ENCODE results near the gene ACACB.
A peak's percentile ranks its signal among the peaks of the same experiment; 100 is the strongest.

ACACB gene

GRCh38 chr12:109153821-109154441, 37.5 kb downstream of the ACACB start:
- H3K27me3 ChIP-seq (ENCODE audit: insufficient read depth, low read length) = no peaks in the 10 kb centered on the region
- no peak overlapping the region for H3K9ac ChIP-seq (ENCODE audit: low read length)

GRCh38 chr12:109154451-109155438, 38.4 kb downstream of the ACACB start:
- no peak overlapping the region for H2AFZ ChIP-seq (ENCODE audit: low read length)
- no peaks in the 10 kb centered on the region for H3K9me2 ChIP-seq (ENCODE audit: low read depth, low read length)
- no peaks in the 10 kb centered on the region for H3K79me2 ChIP-seq (ENCODE audit: insufficient read depth, low read length)
- H3K4me2 ChIP-seq (ENCODE audit: low read length) = peak overlapping the region; percentile 91
- H4K20me1 ChIP-seq (ENCODE audit: insufficient read depth, low read length) = no peaks in the 10 kb centered on the region
- no peak for TF ChIP-seq CTCF (IDR thresholded peaks at IDR 0.05; ENCODE audit: low read length)
- TF ChIP-seq EZH2 (IDR thresholded peaks at IDR 0.05; ENCODE audit: borderline replicate concordance, low read length) = no peak
- H3K9me3 ChIP-seq (ENCODE audit: low read length) = no peaks in the 10 kb centered on the region
- no peaks in the 10 kb centered on the region for H3K27me3 ChIP-seq (ENCODE audit: insufficient read depth, low read length)
- H3K27ac ChIP-seq (ENCODE audit: low read depth, low read length, poor library complexity, severe bottlenecking) = peak overlapping the region; percentile 82
- peak overlapping the region; percentile 85 for H3K4me3 ChIP-seq (ENCODE audit: low read depth, low read length, poor library complexity, severe bottlenecking)
- H3F3A ChIP-seq (ENCODE audit: insufficient read depth, low read length) = no peaks in the 10 kb centered on the region
- H3K36me3 ChIP-seq (ENCODE audit: insufficient read depth, low read length) = no peaks in the 10 kb centered on the region
- H3K9ac ChIP-seq (ENCODE audit: low read length) = peak overlapping the region; percentile 82
- H3K4me1 ChIP-seq (ENCODE audit: insufficient read depth, low read length, severe bottlenecking) = peaks cover 22% of the 10 kb centered on the region

More at GRCh38 chr12:109153821-109154441, 37.5 kb downstream of the ACACB start:
- Histone ChIP-seq H3K36me3 (ENCODE audit: insufficient read depth, low read length) (no peaks in the 10 kb centered on the region), H3K4me1 (ENCODE audit: insufficient read depth, low read length, severe bottlenecking) (peaks cover 22% of the 10 kb centered on the region), H2AFZ (ENCODE audit: low read length) (no peak overlapping the region), H4K20me1 (ENCODE audit: insufficient read depth, low read length) (no peaks in the 10 kb centered on the region), H3K4me3 (ENCODE audit: low read depth, low read length, poor library complexity, severe bottlenecking) (peak overlapping the region; percentile 36), H3K79me2 (ENCODE audit: insufficient read depth, low read length) (no peaks in the 10 kb centered on the region), H3K4me2 (ENCODE audit: low read length) (peak overlapping the region; percentile 50; the same call in 1 of the 2 replicates), H3K27ac (ENCODE audit: low read depth, low read length, poor library complexity, severe bottlenecking) (no peak overlapping the region), H3K9me3 (ENCODE audit: low read length) (no peaks in the 10 kb centered on the region), H3K9me2 (ENCODE audit: low read depth, low read length) (no peaks in the 10 kb centered on the region), H3F3A (ENCODE audit: insufficient read depth, low read length) (no peaks in the 10 kb centered on the region)
- no peak for TF ChIP-seq CTCF (IDR thresholded peaks at IDR 0.05; ENCODE audit: low read length)
- TF ChIP-seq EZH2 (IDR thresholded peaks at IDR 0.05; ENCODE audit: borderline replicate concordance, low read length) = no peak

- H3K4me3 ChIP-seq (ENCODE audit: low read depth, low read length, poor library complexity, severe bottlenecking) = no peak overlapping the region
- no peaks in the 10 kb centered on the region for H3K27me3 ChIP-seq (ENCODE audit: insufficient read depth, low read length)
- H3K4me2 ChIP-seq (ENCODE audit: low read length) = peak overlapping the region; percentile 91
- peaks cover 22% of the 10 kb centered on the region for H3K4me1 ChIP-seq (ENCODE audit: insufficient read depth, low read length, severe bottlenecking)
- no peaks in the 10 kb centered on the region for H3F3A ChIP-seq (ENCODE audit: insufficient read depth, low read length)
- H3K36me3 ChIP-seq (ENCODE audit: insufficient read depth, low read length) = no peaks in the 10 kb centered on the region
- H3K9me2 ChIP-seq (ENCODE audit: low read depth, low read length) = no peaks in the 10 kb centered on the region
- no peaks in the 10 kb centered on the region for H4K20me1 ChIP-seq (ENCODE audit: insufficient read depth, low read length)
- H3K9me3 ChIP-seq (ENCODE audit: low read length) = no peaks in the 10 kb centered on the region
- TF ChIP-seq CTCF (IDR thresholded peaks at IDR 0.05; ENCODE audit: low read length) (no peak), EZH2 (IDR thresholded peaks at IDR 0.05; ENCODE audit: borderline replicate concordance, low read length) (no peak)
- no peak overlapping the region for H3K27ac ChIP-seq (ENCODE audit: low read depth, low read length, poor library complexity, severe bottlenecking)
- no peaks in the 10 kb centered on the region for H3K79me2 ChIP-seq (ENCODE audit: insufficient read depth, low read length)
- H2AFZ ChIP-seq (ENCODE audit: low read length) = no peak overlapping the region
- peak overlapping the region; percentile 82; the same call in 1 of the 2 replicates for H3K9ac ChIP-seq (ENCODE audit: low read length)
These were observed 39.6 kb downstream of the ACACB start for GRCh38 chr12:109156036-109156435.

All from OCI-LY1 (cell line).